Activated T-helper 17 cell treated with anti-CD3 and anti-CD28 coated beads, Interleukin-2, amount 50 U/mL, for 72 hours (primary cell): Measurements from ENCODE around the gene PLA2G1B. TPM values are rescaled to one million over a fixed set of nuclear protein-coding genes. Genes with fewer than 3 reads are reported as not detected.
"Not testable (repeated sequence)": the region's sequence is repeated elsewhere in the genome, so short reads cannot be mapped to it uniquely, and the experiment has no call there.

Experiments
- ATAC-seq: fragments of 150-1000 bp; cut with Tn5 transposase; replicated peaks from 2 replicates; pipeline ENCODE4 v1.10.0; 2021; ENCODE audit warnings: mild to moderate bottlenecking, moderate library complexity
- H3K27ac Mint-ChIP-seq: one replicate; pipeline ENCODE4 v1.8.0; 2022; ENCODE audit warnings: mixed read lengths
- H3K27me3 Mint-ChIP-seq: one replicate; pipeline ENCODE4 v1.8.0; 2022; ENCODE audit warnings: mixed read lengths
- H3K36me3 Mint-ChIP-seq: one replicate; pipeline ENCODE4 v1.8.0; 2022; ENCODE audit warnings: low read depth, mild to moderate bottlenecking, mixed read lengths
- H3K4me1 Mint-ChIP-seq: one replicate; pipeline ENCODE4 v1.8.0; 2022; ENCODE audit warnings: mixed read lengths
- H3K4me3 Mint-ChIP-seq: one replicate; pipeline ENCODE4 v1.8.0; 2022; ENCODE audit warnings: mild to moderate bottlenecking, mixed read lengths
- H3K9me3 Mint-ChIP-seq: one replicate; pipeline ENCODE4 v1.8.0; 2022; ENCODE audit warnings: mixed read lengths
- total RNA-seq, 2 donors: library from RNA; stranded (reverse); gene quantifications; one replicate each; pipeline ENCODE4 v1.2.3, GENCODE V29; 2022

The PLA2G1B gene
- total RNA-seq, 2 donors from 2014 or later: not detected

DNA sequence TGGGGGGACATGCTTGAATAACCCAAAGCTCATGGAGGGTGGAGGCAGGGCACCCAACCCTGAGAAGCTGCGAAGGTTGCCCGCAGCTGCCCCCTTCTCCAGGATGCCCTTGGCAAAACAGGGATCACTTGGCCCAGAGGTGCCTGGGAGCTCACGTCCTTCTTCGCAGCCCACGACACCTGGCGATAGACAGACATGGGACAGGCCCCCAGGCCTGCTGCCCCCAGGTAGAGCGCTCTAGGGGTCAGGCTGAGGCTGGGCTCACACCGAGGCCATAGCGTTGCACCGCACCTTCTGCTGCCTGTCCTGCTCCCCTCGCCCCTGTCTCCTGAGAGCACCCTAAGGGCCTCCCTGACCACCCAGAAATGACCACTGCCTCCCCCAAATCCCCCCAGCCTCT is 20.2 kb upstream of the PLA2G1B start:
- Mint-ChIP-seq H3K27me3 (peaks cover 4% of the 10 kb centered on the region), H3K36me3 (no peaks in the 10 kb centered on the region), H3K4me3 (no peak overlapping the region), H3K4me1 (no peaks in the 10 kb centered on the region), H3K9me3 (no peaks in the 10 kb centered on the region), H3K27ac (no peak overlapping the region)
- no peak for ATAC-seq

DNA sequence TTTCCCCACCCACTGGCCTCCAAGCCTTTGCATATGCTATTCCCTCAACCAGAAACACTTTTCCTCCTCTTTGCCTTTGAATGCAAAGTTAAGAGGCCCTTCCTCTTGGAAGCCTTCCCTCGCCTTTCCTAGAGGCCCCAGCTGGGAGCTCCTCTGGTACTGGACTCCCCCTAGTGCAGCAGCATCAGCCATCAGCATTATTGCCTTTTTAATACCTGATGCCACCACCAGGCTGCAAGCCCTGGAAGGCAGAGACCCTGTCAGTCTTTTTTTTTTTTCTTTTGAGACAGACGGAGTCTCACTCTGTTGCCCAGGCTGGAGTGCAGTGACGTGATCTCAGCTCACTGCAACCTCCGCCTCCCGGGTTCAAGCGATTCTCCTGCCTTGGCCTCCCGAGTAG is 19.1 kb upstream of the PLA2G1B start:
- Mint-ChIP-seq H3K36me3 (no peaks in the 10 kb centered on the region), H3K9me3 (no peaks in the 10 kb centered on the region), H3K4me1 (no peaks in the 10 kb centered on the region), H3K27ac (no peak overlapping the region), H3K27me3 (peaks cover 4% of the 10 kb centered on the region), H3K4me3 (no peak overlapping the region)
- no peak for ATAC-seq

DNA sequence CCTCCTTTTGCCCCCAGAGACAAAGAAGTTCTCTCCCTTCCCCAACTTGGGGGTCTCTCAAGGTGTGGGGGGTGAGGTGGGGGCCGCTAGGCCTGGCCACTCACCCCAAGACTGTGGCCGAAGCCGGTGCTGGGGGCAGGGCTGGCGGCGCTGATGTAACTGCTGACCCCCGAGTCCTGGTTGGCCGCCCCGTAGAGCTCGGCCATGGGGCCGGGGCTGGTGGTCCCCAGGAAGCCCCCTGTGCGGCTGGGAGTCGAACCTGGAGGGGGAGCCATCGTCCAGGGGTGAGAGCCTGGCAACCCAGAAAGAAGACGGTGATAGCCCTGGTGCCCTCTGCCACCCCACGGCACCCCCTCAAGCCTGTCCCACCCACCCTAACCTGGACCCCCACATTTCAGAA is 18.5 kb upstream of the PLA2G1B start:
- no peaks in the 10 kb centered on the region for H3K36me3 Mint-ChIP-seq
- no peak overlapping the region for H3K27ac Mint-ChIP-seq
- no peaks in the 10 kb centered on the region for H3K4me1 Mint-ChIP-seq
- no peak for ATAC-seq
- H3K4me3 Mint-ChIP-seq: no peak overlapping the region
- H3K9me3 Mint-ChIP-seq: no peaks in the 10 kb centered on the region
- H3K27me3 Mint-ChIP-seq: peaks cover 4% of the 10 kb centered on the region

DNA sequence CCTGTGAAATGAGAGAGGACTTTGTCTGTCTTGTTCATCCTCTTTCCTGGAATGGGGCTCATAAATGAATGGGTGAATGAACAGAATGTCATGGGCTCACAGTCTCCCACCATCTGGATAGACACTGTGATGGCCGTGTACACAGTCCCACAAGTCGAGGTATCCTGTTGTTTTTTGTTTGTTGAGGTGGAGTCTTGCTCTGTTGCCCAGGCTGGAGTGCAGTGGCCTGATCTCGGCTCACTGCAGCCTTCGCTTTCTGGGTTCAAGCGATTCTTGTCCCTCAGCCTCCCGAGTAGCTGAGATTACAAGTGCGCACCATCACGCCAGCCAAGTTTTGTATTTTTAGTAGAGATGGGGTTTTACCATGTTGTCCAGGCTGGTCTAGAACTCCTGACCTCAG is 16.1 kb upstream of the PLA2G1B start:
- H3K9me3 Mint-ChIP-seq: no peaks in the 10 kb centered on the region
- H3K4me3 Mint-ChIP-seq: no peak overlapping the region
- no peaks in the 10 kb centered on the region for H3K4me1 Mint-ChIP-seq
- no peaks in the 10 kb centered on the region for H3K36me3 Mint-ChIP-seq
- peaks cover 4% of the 10 kb centered on the region for H3K27me3 Mint-ChIP-seq
- no peak overlapping the region for H3K27ac Mint-ChIP-seq
- no peak for ATAC-seq

DNA sequence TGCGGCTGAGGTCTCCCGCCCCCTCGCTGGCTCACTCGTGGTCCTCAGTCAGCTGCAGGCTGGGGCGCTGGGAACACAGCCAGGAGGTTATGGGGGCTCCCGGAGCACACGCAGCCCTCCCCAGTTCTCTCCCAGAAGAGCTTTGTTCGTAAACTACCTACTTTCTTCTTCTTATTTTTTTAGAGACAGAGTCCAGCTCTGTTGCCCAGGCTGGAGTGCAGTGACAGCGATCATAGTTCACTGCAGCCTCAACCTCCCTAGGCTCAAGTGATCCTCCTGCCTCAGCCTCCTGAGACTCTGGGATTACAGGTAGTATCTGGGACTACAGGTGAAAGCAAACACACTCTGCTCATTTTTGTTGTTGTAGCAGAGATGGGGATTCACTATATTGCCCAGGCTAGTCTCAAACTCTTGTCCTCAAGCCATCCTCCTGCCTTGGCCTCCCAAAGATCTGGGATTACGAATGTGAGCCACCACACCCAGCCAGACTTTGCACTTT is 15.5 kb upstream of the PLA2G1B start:
- Mint-ChIP-seq H3K9me3 (peaks cover under 1% of the 10 kb centered on the region), H3K27ac (no peak overlapping the region), H3K4me3 (no peak overlapping the region), H3K27me3 (peaks cover 4% of the 10 kb centered on the region), H3K4me1 (no peaks in the 10 kb centered on the region), H3K36me3 (no peaks in the 10 kb centered on the region)
- no peak for ATAC-seq

DNA sequence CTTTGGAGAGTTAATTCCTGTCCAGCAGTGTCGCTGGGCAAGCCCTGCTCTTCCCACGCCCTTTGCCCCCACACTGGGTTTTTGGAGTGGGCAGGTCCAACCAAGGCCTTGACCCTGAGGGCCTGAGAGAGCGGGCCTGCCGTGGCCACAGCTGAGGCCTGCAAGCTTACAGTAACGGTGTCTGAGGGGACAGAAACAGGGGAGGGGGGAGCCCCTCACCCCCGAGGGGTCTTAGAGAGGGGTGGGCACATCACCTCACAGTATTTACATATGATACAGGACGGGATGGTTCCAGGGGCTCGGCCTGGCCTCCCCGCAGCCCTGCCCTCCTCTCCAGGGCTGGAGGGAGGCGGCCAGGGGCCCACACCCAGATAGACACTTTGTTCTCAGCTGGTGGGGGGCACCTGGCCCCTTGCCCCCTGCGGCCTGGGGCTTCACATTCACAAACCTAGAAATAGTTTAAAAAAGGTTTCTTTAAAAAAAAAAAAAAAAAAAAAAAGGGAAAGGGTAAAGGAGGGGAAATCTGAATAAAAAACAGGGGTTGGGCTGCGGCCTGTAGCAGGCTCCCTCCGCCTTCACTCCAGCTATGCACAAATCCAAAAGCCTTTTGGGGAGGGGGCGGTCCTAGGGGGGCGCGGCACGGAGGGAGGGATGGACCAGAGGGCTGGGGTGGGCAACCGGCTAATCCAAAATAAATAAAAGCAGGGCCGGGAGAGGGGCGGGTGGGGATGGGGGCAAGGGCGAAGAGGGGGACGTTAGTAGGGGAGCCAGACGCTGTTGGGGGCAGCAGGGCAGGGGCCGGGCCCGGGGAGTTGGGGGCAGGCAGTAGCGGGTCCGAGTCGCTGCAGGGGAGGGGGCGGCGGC is 14.8 kb upstream of the PLA2G1B start:
- Mint-ChIP-seq H3K36me3 (no peaks in the 10 kb centered on the region), H3K27ac (no peak overlapping the region), H3K9me3 (peaks cover 8% of the 10 kb centered on the region), H3K4me1 (no peaks in the 10 kb centered on the region), H3K27me3 (peaks cover 9% of the 10 kb centered on the region), H3K4me3 (no peak overlapping the region)
- ATAC-seq: no peak

DNA sequence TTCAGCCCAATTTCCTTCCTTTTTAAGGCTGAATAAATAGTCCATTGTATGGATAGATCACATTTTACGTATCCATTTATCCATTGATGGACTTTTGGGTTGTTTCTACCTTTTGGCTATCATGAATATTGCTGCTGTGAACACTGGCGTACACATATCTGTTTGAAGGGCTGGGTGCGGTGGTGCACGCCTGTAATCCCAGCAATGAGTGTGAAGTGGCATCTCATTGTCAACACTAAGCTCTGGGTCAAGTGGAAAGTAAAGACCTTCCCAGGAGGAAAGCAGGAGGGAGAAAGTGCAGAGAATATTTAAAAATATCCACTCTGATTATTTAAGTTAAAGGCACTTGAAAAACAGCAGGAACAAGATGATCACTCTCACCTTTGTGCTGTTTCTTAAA is 11.7 kb upstream of the PLA2G1B start:
- ATAC-seq: no peak
- Mint-ChIP-seq H3K4me3 (no peak overlapping the region), H3K27ac (no peak overlapping the region), H3K36me3 (no peaks in the 10 kb centered on the region), H3K27me3 (peaks cover 9% of the 10 kb centered on the region), H3K4me1 (no peaks in the 10 kb centered on the region), H3K9me3 (peaks cover 9% of the 10 kb centered on the region)

DNA sequence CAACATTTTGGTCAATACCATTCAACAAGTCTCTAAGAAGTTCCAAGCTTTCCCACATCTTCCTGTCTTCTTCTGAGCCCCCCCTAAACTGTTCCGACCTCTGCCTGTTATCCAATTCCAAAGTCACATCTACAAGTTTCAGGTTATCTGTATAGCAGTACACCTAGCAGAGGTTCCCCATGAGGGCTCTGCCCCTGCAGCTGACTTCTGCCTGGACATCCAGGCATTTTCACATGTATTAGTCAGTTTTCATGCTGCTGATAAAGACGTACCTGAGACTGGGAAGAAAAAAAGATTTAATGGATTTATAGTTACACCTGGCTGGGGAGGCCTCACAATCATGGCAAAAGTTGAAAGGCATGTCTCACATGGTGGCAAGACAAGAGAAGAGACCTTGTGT is 10.2 kb upstream of the PLA2G1B start:
- Mint-ChIP-seq H3K36me3 (no peaks in the 10 kb centered on the region), H3K4me1 (no peaks in the 10 kb centered on the region), H3K4me3 (no peak overlapping the region), H3K9me3 (peaks cover 9% of the 10 kb centered on the region), H3K27ac (no peak overlapping the region), H3K27me3 (peaks cover 9% of the 10 kb centered on the region)
- ATAC-seq: no peak

DNA sequence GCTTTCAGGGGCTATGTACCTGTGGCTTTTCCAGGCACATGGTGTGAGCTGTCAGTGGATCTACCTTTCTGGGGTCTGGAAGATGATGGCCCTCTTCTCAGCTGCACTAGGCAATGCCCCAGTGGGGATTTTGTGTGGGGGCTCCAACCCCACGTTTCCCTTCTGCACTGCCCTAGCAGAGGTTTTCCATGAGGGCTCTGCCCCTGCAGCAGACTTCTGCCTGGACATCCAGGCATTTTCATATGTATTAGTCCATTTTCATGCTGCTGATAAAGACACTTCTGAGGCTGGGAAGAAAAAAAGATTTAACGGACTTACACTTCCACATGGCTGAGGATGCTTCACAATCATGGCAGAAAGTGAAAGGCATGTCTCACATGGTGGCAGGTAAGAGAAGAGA is 8.8 kb upstream of the PLA2G1B start:
- not testable (repeated sequence) for H3K4me3 Mint-ChIP-seq, H3K4me1 Mint-ChIP-seq, H3K36me3 Mint-ChIP-seq, H3K9me3 Mint-ChIP-seq, H3K27ac Mint-ChIP-seq, ATAC-seq, H3K27me3 Mint-ChIP-seq

DNA sequence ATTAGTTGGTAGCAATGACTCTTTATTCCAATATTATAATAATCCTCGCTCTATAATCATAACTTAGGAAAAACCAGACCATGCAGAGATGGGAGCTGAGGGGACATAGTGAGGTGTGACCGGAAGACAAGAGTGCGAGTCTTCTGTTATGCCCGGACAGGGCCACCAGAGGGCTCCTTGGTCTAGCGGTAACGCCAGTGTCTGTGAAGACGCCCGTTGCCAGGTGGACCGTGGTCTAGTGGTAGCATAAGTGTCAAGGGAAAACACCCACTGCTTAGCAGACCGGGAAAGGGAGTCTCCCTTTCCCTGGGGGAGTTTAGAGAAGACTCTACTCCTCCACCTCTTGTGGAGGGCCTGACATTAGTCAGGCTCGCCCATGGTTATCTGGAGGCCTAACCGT is 7.9 kb upstream of the PLA2G1B start:
- H3K9me3 Mint-ChIP-seq, H3K27me3 Mint-ChIP-seq, H3K4me3 Mint-ChIP-seq, H3K4me1 Mint-ChIP-seq, H3K36me3 Mint-ChIP-seq, ATAC-seq, H3K27ac Mint-ChIP-seq: not testable (repeated sequence)

DNA sequence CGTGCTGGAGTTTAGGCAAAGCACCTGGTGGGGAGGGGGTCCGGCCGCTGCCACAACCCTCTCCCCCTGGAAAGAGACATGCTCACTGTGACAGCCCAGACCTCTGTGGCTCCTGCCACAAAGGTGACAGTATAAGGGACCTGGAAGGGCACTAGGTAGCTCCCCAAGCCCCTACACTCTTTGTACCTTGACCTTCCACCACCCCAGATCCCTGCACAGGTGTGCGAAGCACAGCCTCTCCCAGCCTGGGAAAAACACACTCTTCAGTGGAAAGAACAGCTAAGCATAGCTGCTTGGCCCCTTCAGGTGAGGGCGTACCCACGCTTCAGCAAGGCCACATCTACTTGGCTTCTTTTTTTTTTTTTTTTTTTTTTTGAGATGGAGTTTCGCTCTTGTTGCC is 4.9 kb upstream of the PLA2G1B start:
- Mint-ChIP-seq H3K9me3 (peaks cover 3% of the 10 kb centered on the region), H3K27ac (no peak overlapping the region), H3K4me1 (no peaks in the 10 kb centered on the region), H3K36me3 (no peaks in the 10 kb centered on the region), H3K27me3 (peaks cover 6% of the 10 kb centered on the region), H3K4me3 (no peak overlapping the region)
- no peak for ATAC-seq

DNA sequence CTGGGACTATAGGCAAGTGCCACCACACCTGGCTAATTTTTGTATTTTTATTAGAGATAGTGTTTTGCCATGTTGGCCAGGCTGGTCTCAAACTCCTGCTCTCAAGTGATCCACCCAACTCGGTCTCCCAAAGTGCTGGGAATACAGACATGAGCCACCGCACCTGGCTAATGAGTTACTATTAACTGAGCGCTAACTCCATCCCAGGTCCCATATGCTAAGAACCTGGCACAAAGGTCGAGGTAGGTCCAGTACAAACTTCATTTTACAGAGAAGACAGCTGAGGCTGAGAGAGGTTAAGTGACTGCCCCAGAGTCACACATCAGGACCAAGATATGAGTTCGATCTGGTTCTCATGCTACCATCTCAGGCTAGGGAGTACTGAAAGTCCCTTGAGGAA is 4.5 kb upstream of the PLA2G1B start:
- no peak for ATAC-seq
- H3K4me1 Mint-ChIP-seq: no peaks in the 10 kb centered on the region
- H3K4me3 Mint-ChIP-seq: no peak overlapping the region
- peaks cover 4% of the 10 kb centered on the region for H3K27me3 Mint-ChIP-seq
- no peaks in the 10 kb centered on the region for H3K36me3 Mint-ChIP-seq
- no peaks in the 10 kb centered on the region for H3K9me3 Mint-ChIP-seq
- H3K27ac Mint-ChIP-seq: no peak overlapping the region

DNA sequence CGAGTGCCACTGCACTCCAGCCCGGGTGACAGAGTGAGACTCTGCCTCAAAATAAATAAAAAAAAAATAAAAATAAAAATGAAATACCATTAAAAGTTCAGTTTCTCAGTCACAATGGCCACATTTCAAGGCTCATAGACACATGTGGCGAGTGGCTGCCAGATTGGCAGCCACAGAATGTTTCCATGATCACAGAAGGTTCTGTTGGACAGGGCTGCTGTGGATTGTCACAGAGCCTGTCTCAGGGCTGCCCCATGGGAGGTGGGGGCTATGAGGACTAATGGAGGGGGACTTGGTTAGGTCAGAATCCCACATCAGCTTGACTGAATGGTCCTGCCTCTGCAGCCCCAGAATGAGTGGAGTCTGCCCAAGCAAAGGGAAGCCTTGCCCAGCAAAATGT is 3.8 kb upstream of the PLA2G1B start:
- no peak for ATAC-seq
- no peaks in the 10 kb centered on the region for H3K9me3 Mint-ChIP-seq
- no peaks in the 10 kb centered on the region for H3K4me1 Mint-ChIP-seq
- no peak overlapping the region for H3K4me3 Mint-ChIP-seq
- no peak overlapping the region for H3K27ac Mint-ChIP-seq
- no peaks in the 10 kb centered on the region for H3K36me3 Mint-ChIP-seq
- H3K27me3 Mint-ChIP-seq: peaks cover 4% of the 10 kb centered on the region

DNA sequence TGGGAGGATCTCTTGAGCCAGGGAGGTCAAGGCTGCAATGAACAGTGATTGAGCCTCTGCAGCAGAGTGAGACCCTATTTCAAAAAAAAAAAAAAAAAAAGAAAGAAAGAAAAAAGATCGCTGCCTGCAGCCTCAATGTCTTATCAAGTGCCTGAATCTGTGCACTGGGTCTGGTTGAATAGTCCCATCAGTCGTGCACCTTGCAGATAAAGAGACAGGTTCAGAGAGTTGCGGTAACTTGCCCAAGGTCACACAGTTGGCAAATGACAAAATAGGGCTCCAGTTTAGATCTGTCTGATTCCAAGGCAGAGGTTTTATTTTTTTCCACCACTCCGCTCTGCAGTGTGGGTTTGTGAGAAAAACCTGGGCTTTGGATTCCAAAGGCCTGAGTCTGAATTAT is 649 bp upstream of the PLA2G1B start:
- Mint-ChIP-seq H3K9me3 (no peaks in the 10 kb centered on the region), H3K4me3 (no peak overlapping the region), H3K27ac (no peak overlapping the region), H3K27me3 (no peaks in the 10 kb centered on the region), H3K4me1 (peaks cover 4% of the 10 kb centered on the region), H3K36me3 (no peaks in the 10 kb centered on the region)
- ATAC-seq: no peak

DNA sequence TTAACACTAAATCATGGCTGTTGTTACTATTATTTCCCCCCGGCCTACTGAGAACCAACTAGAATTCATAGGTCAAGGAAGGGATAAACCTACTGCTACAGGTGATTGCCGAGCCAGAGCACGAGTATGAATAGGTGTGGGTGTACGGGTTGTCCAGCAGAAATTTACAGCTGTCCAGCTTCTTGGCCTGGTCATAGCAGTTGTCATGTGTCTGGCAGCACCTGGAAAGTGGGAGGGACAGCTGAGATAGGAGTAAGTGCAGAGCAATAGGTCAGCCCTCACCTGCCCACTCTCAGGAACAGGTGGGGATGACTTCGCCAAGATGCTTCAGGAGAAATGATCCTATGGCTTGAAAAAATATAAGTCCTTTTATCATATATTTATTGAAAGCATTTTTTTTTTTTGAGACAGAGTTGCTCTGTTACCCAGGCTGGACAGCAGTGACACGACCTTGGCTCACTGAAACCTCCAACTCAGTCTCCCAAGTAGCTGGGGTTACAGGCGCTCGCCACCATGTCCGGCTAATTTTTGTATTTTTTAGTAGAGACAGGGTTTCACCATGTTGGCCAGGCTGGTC is 2.6 kb downstream of the PLA2G1B start:
- H3K27me3 Mint-ChIP-seq: no peaks in the 10 kb centered on the region
- peaks cover 4% of the 10 kb centered on the region for H3K4me1 Mint-ChIP-seq
- no peaks in the 10 kb centered on the region for H3K36me3 Mint-ChIP-seq
- H3K4me3 Mint-ChIP-seq: peak overlapping the region; percentile 92
- no peak for ATAC-seq
- no peak overlapping the region for H3K27ac Mint-ChIP-seq
- H3K9me3 Mint-ChIP-seq: no peaks in the 10 kb centered on the region
